Keratinocyte (primary cell): ENCODE data around the gene TCF19.

Experiments
- CTCF ChIP-seq, 3 experiments: IDR thresholded peaks in 1 of 3; conservative IDR thresholded peaks in 1 of 3; optimal IDR thresholded peaks in 1 of 3; 2 replicates in 2 of 3; 3 replicates in 1 of 3; pipeline versions ENCODE3 to v1.5.1; 2011; ENCODE audit warnings: low read length in 3 of 3, mild to moderate bottlenecking in 3 of 3, moderate library complexity in 2 of 3, control low read depth in 1 of 3, inconsistent platforms in 1 of 3; ENCODE audit not compliant: insufficient read depth in 2 of 3; ENCODE audit errors: extremely low read depth in 1 of 3
- EZH2 ChIP-seq: IDR thresholded peaks from one replicate; pipeline ENCODE4 v1.6.1; 2012; ENCODE audit warnings: inconsistent platforms, mild to moderate bottlenecking, low read length, moderate library complexity

- TF ChIP-seq CTCF (optimal IDR thresholded peaks at IDR 0.05 in 1 of 3, IDR thresholded peaks at IDR 0.05 in 1 of 3, conservative IDR thresholded peaks at IDR 0.05 in 1 of 3; ENCODE audit: extremely low read depth in 1 of 3, insufficient read depth in 2 of 3, low read length in 3 of 3) = no peak
- no peak for TF ChIP-seq EZH2
These were observed 41.6 kb upstream of the TCF19 start for GRCh38 chr6:31116661-31117385.
